H1 (cell line): ENCODE results near the gene FOXN3. TPM values are rescaled to one million over a fixed set of nuclear protein-coding genes. Genes with fewer than 3 reads are reported as not detected.

Source experiments
- CTCF ChIA-PET: fragments of 300-600 bp; sonication (Branson Sonifier 250); formaldehyde crosslinking; loops from one replicate; lab custom pipeline; 2021; ENCODE audit not compliant: partially characterized antibody; lab: Charles Lee
- POLR2A ChIA-PET: fragments of 300-600 bp; sonication (Branson Sonifier 250); formaldehyde crosslinking; loops from one replicate; lab custom pipeline; 2021; ENCODE audit warnings: inconsistent platforms; ENCODE audit not compliant: partially characterized antibody; lab: Charles Lee
- DNase-seq, 2 experiments: peaks; one replicate each; pipeline versions ENCODE4 v3.0.0 to v3.0.0-alpha.2; 2010 to 2022; ENCODE audit warnings: low spot score in 2 of 2, low read depth in 1 of 2, mixed read lengths in 1 of 2
- FAIRE-seq: peaks from 2 replicates; lab custom pipeline; 2011; peaks lifted over from hg19 to GRCh38; lab: Jason Lieb, UNC
- H2AFZ ChIP-seq: 2 replicates; pipeline ENCODE4 v1.8.1; 2012; ENCODE audit warnings: low read length, inconsistent platforms
- H2AK5ac ChIP-seq: 2 replicates; pipeline ENCODE4 v1.6.1; 2013; ENCODE audit warnings: low read depth, low read length
- H2BK120ac ChIP-seq: replicated peaks from 2 replicates; pipeline ENCODE3; 2013; ENCODE audit warnings: low read depth, low read length, inconsistent platforms
- H2BK12ac ChIP-seq: 2 replicates; pipeline ENCODE4 v1.6.1; 2013; ENCODE audit warnings: low read depth, low read length
- H2BK15ac ChIP-seq: 2 replicates; pipeline ENCODE4 v1.6.1; 2013; ENCODE audit warnings: low read length
- H2BK20ac ChIP-seq: 2 replicates; pipeline ENCODE4 v1.6.1; 2013; ENCODE audit warnings: low read length
- H2BK5ac ChIP-seq: 2 replicates; pipeline ENCODE4 v1.6.1; 2013; ENCODE audit warnings: low read depth, low read length
- H3K14ac ChIP-seq: 2 replicates; pipeline ENCODE4 v1.6.1; 2013; ENCODE audit warnings: inconsistent platforms; ENCODE audit not compliant: insufficient read length
- H3K18ac ChIP-seq: 2 replicates; pipeline ENCODE4 v1.6.1; 2013; ENCODE audit warnings: low read length; ENCODE audit errors: extremely low read depth
- H3K23ac ChIP-seq: 2 replicates; pipeline ENCODE4 v1.6.1; 2013; ENCODE audit warnings: inconsistent platforms; ENCODE audit not compliant: insufficient read length
- H3K23me2 ChIP-seq: 2 replicates; pipeline ENCODE4 v1.6.1; 2013; ENCODE audit warnings: low read depth, low read length
- H3K27ac ChIP-seq: 2 replicates; pipeline ENCODE4 v1.6.1; 2011; ENCODE audit warnings: low read depth, low read length, inconsistent platforms
- H3K27me3 ChIP-seq, 4 experiments: replicated peaks in 1 of 4; 1 replicate in 1 of 4; 2 replicates in 3 of 4; pipeline versions ENCODE4 v1.6.1 to v1.8.1; 2011 to 2013; ENCODE audit warnings: low read length in 3 of 4, mild to moderate bottlenecking in 3 of 4, inconsistent platforms in 2 of 4, mixed read lengths in 2 of 4, moderate library complexity in 1 of 4; ENCODE audit not compliant: control insufficient read depth in 3 of 4, insufficient read depth in 3 of 4; ENCODE audit errors: extremely low read depth in 1 of 4
- H3K36me3 ChIP-seq, 4 experiments: 2 replicates each; pipeline versions ENCODE4 v1.6.1 to v1.8.1; 2011 to 2013; ENCODE audit warnings: mild to moderate bottlenecking in 4 of 4, low read length in 3 of 4, moderate library complexity in 2 of 4, control low read depth in 1 of 4, inconsistent platforms in 1 of 4; ENCODE audit not compliant: insufficient read depth in 4 of 4, control insufficient read depth in 2 of 4
- H3K4ac ChIP-seq: replicated peaks from 2 replicates; pipeline ENCODE3; 2013; ENCODE audit warnings: low read length, low read depth, mixed read lengths, inconsistent platforms; ENCODE audit not compliant: insufficient read length
- H3K4me1 ChIP-seq, 4 experiments: replicated peaks in 1 of 4; 1 replicate in 1 of 4; 2 replicates in 3 of 4; pipeline versions ENCODE4 v1.6.1 to v1.8.1; 2011 to 2013; ENCODE audit warnings: low read length in 3 of 4, inconsistent platforms in 2 of 4, mixed read lengths in 1 of 4; ENCODE audit not compliant: insufficient read depth in 4 of 4, control insufficient read depth in 3 of 4
- H3K4me2 ChIP-seq, 2 experiments: 2 replicates each; pipeline versions ENCODE4 v1.6.1 to v1.8.1; 2011 to 2013; ENCODE audit warnings: low read depth in 2 of 2, low read length in 2 of 2, control low read depth in 1 of 2, inconsistent platforms in 1 of 2, mild to moderate bottlenecking in 1 of 2; ENCODE audit not compliant: insufficient read depth in 1 of 2
- H3K4me3 ChIP-seq, 4 experiments: fragments of 200-600, 300-600 bp in 1 of 4; sonication (generic), shearing (Covaris generic), sonication (Bioruptor Twin) in 1 of 4; 2 replicates each; pipeline versions ENCODE4 v1.5.1 to v1.8.1; 2011 to 2016; ENCODE audit warnings: low read length in 4 of 4, low read depth in 3 of 4, control low read depth in 2 of 4, inconsistent platforms in 2 of 4, mild to moderate bottlenecking in 2 of 4, mixed read lengths in 1 of 4, moderate library complexity in 1 of 4; ENCODE audit not compliant: insufficient read depth in 2 of 4; ENCODE audit errors: extremely low read depth in 1 of 4
- H3K56ac ChIP-seq: replicated peaks from 2 replicates; pipeline ENCODE3; 2013; ENCODE audit warnings: low read depth, mild to moderate bottlenecking, mixed read lengths, low read length, inconsistent platforms; ENCODE audit not compliant: insufficient read length
- H3K79me1 ChIP-seq: 2 replicates; pipeline ENCODE4 v1.6.1; 2013; ENCODE audit warnings: low read depth, low read length, control low read depth
- H3K79me2 ChIP-seq, 2 experiments: 2 replicates each; pipeline versions ENCODE4 v1.6.1 to v1.8.1; 2012 to 2013; ENCODE audit warnings: low read length in 2 of 2, mild to moderate bottlenecking in 2 of 2, inconsistent platforms in 1 of 2; ENCODE audit not compliant: insufficient read depth in 2 of 2, control insufficient read depth in 1 of 2
- H3K9ac ChIP-seq, 4 experiments: replicated peaks in 1 of 4; 1 replicate in 1 of 4; 2 replicates in 3 of 4; pipeline versions ENCODE4 v1.6.1 to v1.8.1; 2011 to 2013; ENCODE audit warnings: low read depth in 3 of 4, low read length in 3 of 4, control low read depth in 2 of 4, mild to moderate bottlenecking in 2 of 4, moderate library complexity in 2 of 4, inconsistent platforms in 1 of 4; ENCODE audit errors: extremely low read depth in 1 of 4
- H3K9me3 ChIP-seq, 2 experiments: 2 replicates each; pipeline versions ENCODE4 v1.6.1 to v1.8.1; 2012 to 2013; ENCODE audit warnings: mild to moderate bottlenecking in 2 of 2, moderate library complexity in 2 of 2, control low read depth in 1 of 2, inconsistent platforms in 1 of 2, low read depth in 1 of 2, low read length in 1 of 2, mixed read lengths in 1 of 2; ENCODE audit not compliant: insufficient read depth in 2 of 2
- H4K20me1 ChIP-seq, 2 experiments: replicated peaks in 1 of 2; 2 replicates each; pipeline versions ENCODE3 to v1.8.1; 2011 to 2013; ENCODE audit warnings: inconsistent platforms in 2 of 2, low read length in 2 of 2, mild to moderate bottlenecking in 1 of 2; ENCODE audit not compliant: insufficient read depth in 2 of 2, control insufficient read depth in 1 of 2
- H4K5ac ChIP-seq: 2 replicates; pipeline ENCODE4 v1.6.1; 2013; ENCODE audit warnings: low read length, low read depth, mixed read lengths, inconsistent platforms; ENCODE audit not compliant: insufficient read length
- H4K8ac ChIP-seq: 2 replicates; pipeline ENCODE4 v1.8.0; 2013; ENCODE audit warnings: mild to moderate bottlenecking, moderate library complexity, low read length, inconsistent platforms; ENCODE audit not compliant: insufficient read depth; ENCODE audit errors: extremely low read depth
- H4K91ac ChIP-seq: replicated peaks from 2 replicates; pipeline ENCODE3; 2013; ENCODE audit warnings: low read length, mixed read lengths, inconsistent platforms; ENCODE audit not compliant: insufficient read length
- CTCF ChIP-seq, 3 experiments: IDR thresholded peaks; 1 replicate in 2 of 3; 2 replicates in 1 of 3; pipeline versions ENCODE4 v1.5.1 to v1.6.1; 2011; ENCODE audit warnings: low read length in 3 of 3, mild to moderate bottlenecking in 3 of 3, inconsistent platforms in 2 of 3, low read depth in 1 of 3, moderate library complexity in 1 of 3; ENCODE audit not compliant: insufficient read depth in 1 of 3; ENCODE audit errors: control extremely low read depth in 1 of 3
- HDAC2 ChIP-seq, 2 experiments: fragments of 300-600 bp in 1 of 2; sonication (generic) in 1 of 2; IDR thresholded peaks; 2 replicates each; pipeline ENCODE4 v1.6.1; 2011 to 2012; ENCODE audit warnings: low read depth in 2 of 2, low read length in 2 of 2, mild to moderate bottlenecking in 2 of 2, moderate library complexity in 2 of 2, borderline replicate concordance in 1 of 2, inconsistent platforms in 1 of 2
- KDM1A ChIP-seq: fragments of 200-600, 300-600 bp; sonication (generic); IDR thresholded peaks from 2 replicates; pipeline ENCODE4 v1.7.1; 2016; ENCODE audit warnings: mild to moderate bottlenecking, low read length, borderline replicate concordance
- KDM4A ChIP-seq: IDR thresholded peaks from one replicate; pipeline ENCODE4 v1.7.1; 2012; ENCODE audit warnings: low read depth, mild to moderate bottlenecking, moderate library complexity, low read length, inconsistent platforms; ENCODE audit not compliant: severe bottlenecking
- NANOG ChIP-seq: IDR thresholded peaks from 2 replicates; pipeline ENCODE4 v1.6.1; 2011; ENCODE audit warnings: low read length, low read depth, mild to moderate bottlenecking, inconsistent platforms; ENCODE audit not compliant: insufficient read depth, poor library complexity, severe bottlenecking
- POLR2A ChIP-seq, 2 experiments: IDR thresholded peaks; 1 replicate in 1 of 2; 2 replicates in 1 of 2; pipeline ENCODE4 v1.6.1; 2011; ENCODE audit warnings: low read depth in 2 of 2, low read length in 2 of 2, mild to moderate bottlenecking in 2 of 2; ENCODE audit errors: control extremely low read depth in 1 of 2
- RNF2 ChIP-seq: fragments of 200-900, 300-1000 bp; sonication (generic); IDR thresholded peaks from 2 replicates; pipeline ENCODE4 v1.7.1; 2016; ENCODE audit warnings: borderline replicate concordance, low read depth, mild to moderate bottlenecking, antibody characterized with exemption, low read length; ENCODE audit not compliant: poor library complexity, severe bottlenecking; ENCODE audit errors: missing control alignments
- SIX5 ChIP-seq: IDR thresholded peaks from 2 replicates; pipeline ENCODE4 v1.6.1; 2011; ENCODE audit warnings: mild to moderate bottlenecking, low read depth, low read length
- TBP ChIP-seq: IDR thresholded peaks from 2 replicates; pipeline ENCODE4 v1.6.1; 2011; ENCODE audit warnings: low read depth, low read length, improper control_type of control experiment
- WGBS, 2 experiments: shearing (Covaris generic) in 1 of 2; methylation state at CpG; one replicate each; pipeline versions ENCODE4 v1.1.6 to v1.1.7; 2013 to 2015; ENCODE audit warnings: low lambda C conversion rate in 2 of 2, mixed read lengths in 2 of 2, inconsistent platforms in 1 of 2, low coverage in 1 of 2, missing lambda C conversion rate in 1 of 2; ENCODE audit not compliant: insufficient replicate concordance in 2 of 2, insufficient coverage in 1 of 2, insufficient read length in 1 of 2; ENCODE audit errors: extremely low coverage in 1 of 2, missing lambda C conversion rate in 1 of 2; 5-methylcytosine and 5-hydroxymethylcytosine counted together
- polyA plus RNA-seq, 7 experiments: library from polyadenylated mRNA; depleted of rRNA in 3 of 7; stranded (reverse) in 5 of 7; unstranded in 2 of 7; fragments of >200 nt in 5 of 7; fragments of 200-250 nt in 2 of 7; gene quantifications; 1 replicate in 5 of 7; 2 replicates in 1 of 7; 4 replicates in 1 of 7; pipeline versions ENCODE4 v1.2.1 to v1.2.3, GENCODE V29; 2011 to 2013; ENCODE audit warnings: missing spikeins in 2 of 7, mixed read lengths in 2 of 7
- total RNA-seq: library from RNA; stranded (reverse); fragmentation: NEBNext Ultra II Directional; extraction: Animal tissue kit (Norgen Biotek cat#: 25700); gene quantifications from 2 replicates; pipeline ENCODE4 v1.2.1, GENCODE V29; 2021

The FOXN3 gene
- total and polyA plus RNA-seq, 2 of the 8 experiments (the other 6 are each of a cell fraction or from before 2014, with no cell fraction given), result 52.6 to 178 TPM

GRCh38 chr14:89186856-89187376, 230.1 kb downstream of the FOXN3 start:
- peaks cover 0 to 10% (median 4%) of the 10 kb centered on the region in 4 experiments; a peak in 4 of 7 replicates for H3K4me1 ChIP-seq
- 94% methylated on average over 7 of the region's 7 CpGs; no CpG with 5 or more reads in 1 of the 2 experiments for WGBS, 2 experiments
- ChIA-PET POLR2A (no interaction called here), CTCF (interaction anchor here (1.0 to 2.8 kb wide), 5 partner anchors 10 to 103 kb away, joined by 3 to 12 read pairs (median 3); no protein-coding TSS in a partner anchor)
- peaks cover 9% of the 10 kb centered on the region; the same call in 1 of the 2 replicates for H3K79me1 ChIP-seq
- H3K23me2 ChIP-seq, result no peaks in the 10 kb centered on the region
- H3K9ac ChIP-seq, result no peak overlapping the region
- peaks cover 3 to 6% of the 10 kb centered on the region in 2 experiments for H4K20me1 ChIP-seq
- no peak overlapping the region for H4K5ac ChIP-seq
- H3K27me3 ChIP-seq, result no peaks in the 10 kb centered on the region
- H4K91ac ChIP-seq, result no peak overlapping the region
- no peak overlapping the region for H2BK120ac ChIP-seq
- peaks cover 0 to 25% (median 9%) of the 10 kb centered on the region in 4 experiments; a peak in 3 of 8 replicates for H3K36me3 ChIP-seq
- H3K27ac ChIP-seq, result 0 out of 2 replicates have a peak overlapping the region, but pooled peaks have one; percentile 13
- H2BK15ac ChIP-seq, result no peak overlapping the region
- H2BK12ac ChIP-seq, result no peak overlapping the region
- H2AK5ac ChIP-seq, result no peak overlapping the region
- 0 out of 2 replicates have a peak overlapping the region, but pooled peaks have one; percentile 9 for H2BK5ac ChIP-seq
- peaks cover 0 to 9% of the 10 kb centered on the region in 2 experiments; a peak in 1 of 4 replicates for H3K79me2 ChIP-seq
- no peak for FAIRE-seq
- H4K8ac ChIP-seq, result no peak overlapping the region; the same call in none of the 2 replicates
- H3K4me3 ChIP-seq, result no peak overlapping the region
- H3K23ac ChIP-seq, result no peak overlapping the region
- DNase-seq, result no peak
- H2AFZ ChIP-seq, result no peak overlapping the region
- no peak overlapping the region for H3K4me2 ChIP-seq
- no peak overlapping the region for H3K18ac ChIP-seq
- no peak overlapping the region for H3K14ac ChIP-seq
- no peaks in the 10 kb centered on the region for H3K9me3 ChIP-seq
- no peak overlapping the region for H2BK20ac ChIP-seq
- no peak overlapping the region for H3K4ac ChIP-seq
- H3K56ac ChIP-seq, result no peak overlapping the region
- TF ChIP-seq RNF2, result no peak
- TF ChIP-seq POLR2A (IDR thresholded peaks at IDR 0.05; ENCODE audit: control extremely low read depth in 1 of 2, low read depth in 2 of 2, low read length in 2 of 2), result no peak
- no peak for TF ChIP-seq TBP
- no peak for TF ChIP-seq CTCF (IDR thresholded peaks at IDR 0.05; ENCODE audit: control extremely low read depth in 1 of 3, insufficient read depth in 1 of 3, low read depth in 1 of 3, low read length in 3 of 3)
- TF ChIP-seq NANOG, result no peak
- no peak for TF ChIP-seq HDAC2 (IDR thresholded peaks at IDR 0.05; ENCODE audit: borderline replicate concordance in 1 of 2, low read depth in 2 of 2, low read length in 2 of 2)
- no peak for TF ChIP-seq KDM4A
- TF ChIP-seq KDM1A, result no peak
- TF ChIP-seq SIX5, result no peak
